HG02938 (cell line): Measurements from ENCODE around the gene ESYT2.
"Not testable (repeated sequence)": the region's sequence is repeated elsewhere in the genome, so short reads cannot be mapped to it uniquely, and the experiment has no call there.

Experiments used
- ATAC-seq: cut with Tn5 transposase; IDR thresholded peaks from one replicate; pipeline ENCODE4 v1.9.1; 2021; ENCODE audit warnings: mild to moderate bottlenecking, moderate library complexity; ENCODE audit not compliant: unreplicated experiment

The ESYT2 gene

DNA sequence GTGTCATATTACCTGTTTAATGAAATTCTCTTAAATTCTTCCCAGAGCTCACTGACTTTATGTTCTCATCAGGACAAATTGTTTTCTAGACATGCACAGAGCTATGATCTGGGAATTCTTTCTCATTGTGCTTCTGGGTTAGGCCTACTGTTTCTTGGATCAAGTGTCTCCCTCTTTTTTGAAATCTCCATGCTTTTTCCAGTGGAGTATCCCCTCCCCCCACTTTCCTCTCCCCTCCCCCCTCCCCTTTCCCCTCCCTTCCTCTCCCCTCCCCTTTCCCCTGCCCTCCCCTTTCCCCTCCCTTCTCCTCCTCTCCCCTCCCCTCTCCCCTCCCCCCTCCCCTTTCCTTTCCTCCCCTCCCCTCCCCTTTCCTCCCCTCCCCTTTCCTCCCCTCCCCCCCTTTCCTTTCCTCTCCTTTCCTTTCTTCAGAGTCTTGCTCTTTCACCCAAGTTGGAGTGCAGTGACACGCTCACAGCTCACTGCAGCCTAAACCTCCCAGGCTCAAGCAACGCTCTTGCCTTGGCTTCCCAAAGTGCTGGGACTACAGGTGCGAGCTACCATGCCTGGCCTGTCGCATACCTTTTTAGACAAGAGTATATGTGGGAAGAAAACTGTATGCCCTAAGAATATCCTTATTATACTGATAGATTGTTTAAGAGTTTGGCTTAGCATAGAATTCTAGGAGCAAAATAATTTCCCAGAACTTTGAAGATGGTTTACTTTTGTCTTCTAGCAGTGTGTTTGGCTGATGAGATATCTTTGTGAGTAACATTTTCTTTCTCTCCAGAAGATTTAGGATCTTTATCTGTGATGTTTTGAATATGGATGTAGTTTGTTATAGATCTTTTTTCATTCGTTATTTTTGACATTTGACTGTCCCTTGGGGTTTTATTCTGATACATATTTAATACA lies 29.5 kb upstream of the ESYT2 start:
- no peak for ATAC-seq

DNA sequence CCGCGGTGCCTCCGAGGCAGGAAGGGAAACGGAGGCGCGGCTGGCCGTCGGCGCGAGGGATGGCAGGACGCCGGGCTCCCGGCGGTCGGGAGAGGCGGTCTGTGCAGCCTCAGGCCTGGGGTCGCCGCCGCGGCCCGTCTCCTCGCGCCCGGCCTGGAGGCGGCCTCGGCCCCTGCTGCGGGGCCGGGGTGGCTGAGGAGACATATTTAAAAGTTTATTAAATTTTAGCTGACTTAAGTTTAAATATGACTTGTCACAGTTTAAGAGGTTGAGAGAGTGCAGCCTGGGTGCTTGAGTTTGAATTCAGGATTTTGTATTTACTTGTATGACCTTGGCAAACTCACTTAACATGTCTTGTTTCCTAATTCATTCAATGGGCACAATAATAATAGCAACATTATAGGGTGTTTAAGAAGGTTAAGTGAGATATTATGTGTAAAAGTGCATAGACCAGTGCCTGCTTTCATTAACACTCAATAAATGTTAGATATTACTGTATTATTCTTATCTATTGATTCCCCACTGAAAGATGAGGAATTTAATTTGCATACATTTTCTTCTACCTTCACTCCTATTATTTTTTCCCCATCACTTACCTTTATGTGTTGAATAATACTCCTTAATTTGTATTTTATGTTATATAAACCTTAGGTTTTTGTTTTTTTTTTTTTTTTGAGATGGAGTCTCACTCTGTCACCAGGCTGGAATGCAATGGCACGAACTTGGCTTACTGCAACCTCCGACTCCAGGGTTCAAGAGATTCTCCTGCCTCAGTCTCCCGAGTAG lies 27.8 kb upstream of the ESYT2 start:
- ATAC-seq, result peak; percentile 18

DNA sequence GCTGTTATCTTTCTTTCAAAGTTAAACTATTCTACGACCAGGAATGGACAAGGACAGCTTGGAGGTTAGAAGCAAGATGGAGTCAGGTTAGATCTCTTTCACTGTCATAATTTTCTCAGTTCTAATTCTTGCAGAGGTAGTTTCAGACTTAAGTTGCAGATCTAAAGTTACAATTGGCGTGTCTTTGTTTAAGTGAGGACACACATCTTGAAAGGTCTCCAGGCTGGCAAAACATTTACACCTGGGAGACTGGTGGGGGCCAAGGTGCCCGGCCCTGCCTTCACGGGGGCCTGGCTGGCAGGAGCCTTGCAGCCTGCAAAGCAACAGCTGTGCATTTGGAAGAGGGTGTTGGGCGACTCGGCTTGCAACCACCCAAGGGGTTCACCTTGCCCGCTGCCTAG lies 25.4 kb upstream of the ESYT2 start:
- no peak for ATAC-seq

DNA sequence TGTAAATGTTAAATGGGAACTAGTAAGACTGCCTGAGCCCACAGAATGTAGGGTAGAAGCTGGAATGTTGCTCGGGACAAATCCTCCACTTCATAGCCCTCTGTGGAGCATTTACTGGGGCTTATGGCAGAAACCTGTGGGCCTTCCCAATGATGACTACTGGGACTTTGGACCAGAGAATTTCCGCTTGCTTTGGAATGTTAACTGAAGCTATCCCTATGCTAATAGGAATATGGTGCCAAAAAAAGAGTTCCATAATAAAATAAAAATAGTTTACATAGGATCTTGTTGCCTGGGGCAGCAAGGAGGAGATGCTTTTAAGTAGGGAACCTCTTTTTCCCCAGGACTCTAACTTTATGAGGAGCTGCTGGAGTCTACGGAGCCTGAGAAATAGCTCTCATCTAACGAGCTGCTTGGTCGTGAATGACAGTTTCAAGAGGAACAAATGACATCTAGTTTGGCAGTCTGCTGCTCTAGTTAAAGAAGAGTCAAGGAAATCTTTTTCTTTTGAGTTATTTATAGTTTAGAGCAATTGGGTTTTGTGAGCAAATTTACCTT lies 21.3 kb upstream of the ESYT2 start:
- ATAC-seq, result no peak

DNA sequence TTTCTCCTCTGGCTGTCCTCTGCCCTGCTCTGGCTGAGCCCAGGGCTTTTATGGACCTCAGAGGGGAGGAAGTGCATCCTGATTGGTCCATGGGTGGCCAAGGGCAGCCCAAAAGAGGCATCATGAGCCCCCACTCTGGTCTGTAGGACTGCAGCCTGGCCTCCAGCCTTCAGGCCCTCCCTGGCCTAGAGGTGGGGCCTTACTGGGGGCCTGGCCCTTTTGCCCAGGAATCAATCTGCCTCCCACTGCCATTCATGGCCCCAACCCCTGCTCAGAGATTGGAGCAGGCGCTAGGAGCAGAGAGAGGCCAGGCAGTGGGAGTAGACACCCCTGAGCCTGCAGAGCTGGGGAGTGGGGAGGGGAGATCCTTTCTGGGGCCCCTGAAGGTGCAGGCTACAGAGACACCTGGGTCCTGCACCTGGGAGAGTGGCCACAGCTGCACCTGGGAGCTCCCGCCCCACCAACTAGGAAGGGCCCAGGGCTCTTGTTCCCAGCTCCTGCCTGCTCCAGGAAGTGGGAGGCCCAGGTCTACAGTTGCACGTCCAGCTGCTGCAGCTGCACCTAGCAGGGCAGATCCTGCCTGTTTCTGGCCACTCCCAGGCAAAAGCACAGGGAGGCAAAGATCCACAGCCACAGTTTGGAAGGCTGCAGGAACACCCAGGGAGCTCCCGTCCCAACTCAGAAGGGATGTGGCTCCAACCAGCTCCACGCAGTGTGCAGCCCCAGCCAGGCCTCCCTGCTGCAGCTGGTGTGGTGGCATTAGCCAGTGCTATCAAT lies 20.6 kb upstream of the ESYT2 start:
- no peak for ATAC-seq

DNA sequence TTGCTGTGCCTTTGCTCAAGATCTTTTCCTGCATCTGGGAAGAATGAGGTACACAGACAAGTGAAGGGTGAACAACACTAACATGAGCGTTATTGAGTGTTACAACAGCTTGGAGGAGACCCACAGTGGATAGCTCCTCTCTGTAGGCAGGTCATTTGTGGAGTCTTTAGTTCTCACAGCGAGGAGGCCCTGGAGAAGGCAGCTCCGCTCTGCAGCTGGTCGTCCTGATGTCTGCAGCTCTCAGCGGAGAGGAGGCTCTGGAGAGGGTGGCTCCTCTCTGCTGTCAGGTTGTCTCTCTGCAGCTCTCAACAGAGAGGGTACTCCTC lies 20.1 kb upstream of the ESYT2 start:
- ATAC-seq, result no peak

DNA sequence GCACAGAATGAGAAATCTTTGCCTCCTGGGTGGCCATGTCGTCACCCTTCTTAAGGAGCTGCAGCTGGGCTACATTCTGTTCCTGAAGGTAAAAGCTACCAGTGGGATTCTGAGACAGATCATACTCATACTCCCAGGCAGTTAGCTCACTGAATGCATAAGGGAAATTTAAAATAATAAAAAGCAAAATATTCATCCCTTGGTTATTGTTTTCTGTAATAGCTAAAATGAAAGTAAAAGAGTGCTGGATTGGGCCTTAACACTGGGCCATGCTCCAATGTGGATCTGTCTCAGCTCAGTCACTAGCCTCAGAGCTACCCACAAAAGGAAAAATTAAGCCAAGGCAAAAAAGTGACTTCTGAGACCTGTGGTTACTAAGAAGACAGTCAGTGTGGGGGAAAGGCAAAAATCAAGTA lies 18.1 kb upstream of the ESYT2 start:
- no peak for ATAC-seq

DNA sequence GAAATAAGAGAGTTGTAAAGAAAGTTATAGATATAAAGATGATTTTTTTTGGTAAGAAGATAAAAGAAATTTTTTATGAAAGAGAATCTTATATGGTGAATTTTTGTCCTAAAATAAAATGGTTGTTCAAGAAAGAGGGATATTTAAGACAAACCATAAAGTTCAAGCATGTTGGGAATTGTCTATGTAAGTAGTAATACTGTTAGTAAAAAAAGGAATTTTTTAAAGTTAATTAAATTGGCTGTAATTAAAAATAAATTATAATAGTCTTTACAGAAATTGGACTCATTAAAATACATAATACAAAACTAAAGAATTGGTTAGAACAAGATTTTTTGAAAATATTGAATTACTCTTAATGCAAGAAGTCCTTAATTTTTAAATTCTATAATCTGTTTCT lies 17.0 kb upstream of the ESYT2 start:
- ATAC-seq, result no peak

DNA sequence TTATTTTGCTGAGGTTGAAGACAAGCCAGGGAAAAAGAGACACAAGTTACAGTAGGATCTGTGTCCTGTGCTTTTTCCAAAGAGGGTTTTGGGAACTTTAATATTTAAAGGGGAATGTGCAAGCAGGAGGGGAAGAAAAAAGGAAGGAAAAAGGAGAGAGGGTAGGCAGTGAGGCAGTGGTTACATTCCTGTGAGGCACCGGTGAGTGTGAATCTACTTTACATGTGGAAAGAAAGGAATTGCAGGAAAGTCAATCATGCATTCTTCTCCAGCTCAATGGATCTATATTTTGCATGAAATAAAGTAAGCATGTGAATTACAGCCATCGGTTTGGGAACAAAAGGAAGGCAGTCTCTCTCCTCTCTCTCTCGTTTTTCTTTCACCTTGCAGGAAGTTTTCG lies 14.5 kb upstream of the ESYT2 start:
- ATAC-seq, result no peak

DNA sequence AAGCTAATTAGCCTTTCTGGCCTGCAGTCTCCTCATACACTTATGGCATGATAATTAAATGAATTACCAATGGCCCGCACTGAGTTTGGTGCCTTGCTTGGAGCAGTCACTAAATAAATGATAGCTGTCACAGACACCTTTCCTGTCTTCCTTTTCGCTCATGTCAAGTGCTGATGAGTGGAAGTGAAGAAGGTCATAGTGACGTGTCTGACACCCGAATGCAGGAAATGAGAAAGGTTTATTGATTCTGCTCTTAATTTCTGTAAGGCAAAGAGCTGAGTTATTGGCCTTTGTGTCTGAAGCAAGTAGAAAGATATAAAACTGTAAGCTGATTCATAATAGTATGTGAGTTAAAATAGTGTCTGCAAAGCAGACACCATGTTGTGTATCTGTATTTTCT lies 13.2 kb upstream of the ESYT2 start:
- no peak for ATAC-seq

DNA sequence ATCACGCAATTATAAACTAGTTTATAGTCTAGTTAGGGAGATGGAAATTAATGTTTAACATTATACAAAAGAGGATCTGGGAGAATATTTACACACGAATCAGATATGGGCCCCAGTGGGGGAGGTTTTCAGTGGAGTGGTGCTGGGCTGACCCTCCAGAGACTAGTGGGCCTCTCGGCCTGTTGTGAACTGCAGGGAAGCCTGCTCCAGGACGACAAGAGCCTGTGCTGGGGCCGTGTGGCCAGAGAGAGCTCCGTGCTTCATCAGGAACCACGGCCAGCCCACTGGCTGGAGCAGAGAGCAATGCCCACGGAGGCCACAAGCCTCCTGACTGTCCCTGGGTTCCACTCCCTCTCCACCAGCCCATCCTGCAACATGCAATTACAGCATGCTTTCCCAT lies 11.3 kb upstream of the ESYT2 start:
- no peak for ATAC-seq

DNA sequence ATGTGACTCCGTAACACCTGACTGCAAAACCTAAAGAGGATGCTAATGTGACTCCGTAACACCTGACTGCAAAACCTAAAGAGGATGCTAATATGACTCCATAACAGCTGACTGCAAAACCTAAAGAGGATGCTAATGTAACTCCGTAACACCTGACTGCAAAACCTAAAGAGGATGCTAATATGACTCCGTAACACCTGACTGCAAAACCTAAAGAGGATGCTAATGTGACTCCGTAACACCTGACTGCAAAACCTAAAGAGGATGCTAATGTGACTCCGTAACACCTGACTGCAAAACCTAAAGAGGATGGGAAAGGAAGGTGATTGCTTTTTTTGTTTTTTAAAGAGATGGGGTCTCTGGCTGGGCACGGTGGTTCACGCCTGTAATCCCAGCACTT lies 9.9 kb upstream of the ESYT2 start:
- not testable (repeated sequence) for ATAC-seq

DNA sequence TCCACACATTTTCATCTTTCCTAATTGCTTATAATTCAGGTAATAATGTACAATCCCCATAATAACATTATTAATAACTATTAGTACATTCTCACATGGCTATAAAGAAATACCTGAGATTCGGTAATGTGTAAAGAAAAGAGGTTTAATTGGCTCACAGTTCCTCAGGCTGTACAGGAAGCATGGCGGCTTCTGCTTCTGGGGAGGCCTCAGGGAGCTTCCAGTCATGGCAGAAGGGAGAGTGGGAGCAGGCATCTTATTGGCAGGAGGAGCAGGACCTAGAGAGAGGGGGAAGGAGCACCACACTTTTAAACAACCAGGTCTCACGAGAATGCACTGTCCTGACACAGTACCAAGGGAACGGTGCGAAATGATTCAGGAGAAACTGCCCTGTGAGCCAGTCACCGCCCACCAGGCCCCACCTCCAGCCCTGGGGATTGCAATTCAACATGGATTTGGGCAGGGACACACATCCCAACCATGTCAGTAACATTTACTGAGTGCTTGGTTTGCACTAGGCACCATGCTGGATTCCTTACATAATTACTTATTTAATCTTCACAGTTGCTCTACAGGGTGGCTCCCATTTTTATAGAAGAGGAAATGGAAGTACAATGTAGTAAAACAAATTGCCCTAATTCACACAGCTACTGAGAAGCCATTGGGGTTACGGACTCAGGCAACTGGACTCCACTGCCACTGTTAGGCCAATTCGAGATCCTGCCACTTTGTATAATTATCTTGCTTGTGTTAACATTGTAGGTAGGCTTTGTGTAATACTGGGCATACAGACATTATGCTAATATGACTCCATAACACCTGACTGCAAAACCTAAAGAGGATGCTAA lies 8.7 kb upstream of the ESYT2 start:
- ATAC-seq, result no peak

DNA sequence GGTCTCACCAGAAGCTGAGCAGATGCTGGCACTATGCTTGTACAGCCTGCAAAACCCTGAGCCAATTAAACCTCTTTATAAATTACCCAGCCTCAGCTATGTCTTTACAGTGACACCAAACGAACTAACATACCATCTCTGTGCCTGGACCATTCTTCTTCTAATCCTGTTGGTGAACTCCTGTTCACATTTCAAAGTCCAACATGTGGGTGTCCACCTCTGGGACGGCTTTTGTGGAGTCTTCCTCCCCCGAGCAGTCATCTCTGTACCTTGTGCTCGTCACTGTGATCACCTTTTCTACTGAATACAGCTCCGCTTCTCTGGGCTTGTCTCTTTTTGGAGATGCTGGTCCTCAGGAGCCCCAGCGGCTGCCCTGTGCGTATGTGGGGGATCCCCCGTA lies 7.4 kb upstream of the ESYT2 start:
- no peak for ATAC-seq

DNA sequence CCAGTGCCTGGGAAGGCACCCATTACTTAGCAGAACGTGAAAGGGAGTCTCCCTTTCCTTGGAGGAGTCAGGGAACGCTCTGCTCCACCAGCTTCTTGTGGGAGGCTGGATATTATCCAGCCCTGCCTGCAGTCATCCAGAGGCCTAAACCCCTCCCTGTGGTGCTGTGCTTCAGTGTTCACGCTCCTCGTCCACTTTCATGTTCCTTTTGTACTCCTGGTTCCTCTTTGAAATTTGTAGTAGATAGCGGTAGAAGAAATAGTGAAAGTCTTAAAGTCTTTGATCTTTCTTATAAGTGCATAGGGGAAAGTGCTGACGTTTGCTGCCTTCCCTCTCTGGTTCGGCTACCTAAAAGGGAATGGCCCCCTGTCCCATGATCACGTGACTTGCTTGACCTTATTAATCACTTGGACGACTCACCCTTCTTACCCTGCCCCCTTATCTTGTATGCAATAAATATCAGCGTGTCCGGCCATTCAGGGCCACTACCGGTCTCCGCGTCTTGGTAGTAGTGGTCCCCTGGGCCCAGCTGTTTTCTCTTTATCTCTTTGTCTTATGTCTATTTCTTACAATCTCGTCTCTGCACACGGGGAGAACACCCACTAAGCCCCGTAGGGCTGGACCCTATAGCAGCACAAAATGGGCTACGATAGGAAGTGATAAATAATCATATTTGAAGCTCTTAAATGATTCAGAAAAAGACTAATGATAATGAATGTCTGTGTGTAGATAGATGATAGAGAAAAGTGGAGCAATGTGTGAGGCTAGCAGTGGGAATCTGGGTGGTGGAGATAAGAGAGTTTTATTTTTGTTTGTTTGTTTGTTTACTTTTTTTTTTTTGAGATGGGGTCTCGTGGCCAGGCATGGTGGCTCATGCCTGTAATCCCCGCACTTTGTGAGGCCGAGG lies 5.8 kb upstream of the ESYT2 start:
- no peak for ATAC-seq

DNA sequence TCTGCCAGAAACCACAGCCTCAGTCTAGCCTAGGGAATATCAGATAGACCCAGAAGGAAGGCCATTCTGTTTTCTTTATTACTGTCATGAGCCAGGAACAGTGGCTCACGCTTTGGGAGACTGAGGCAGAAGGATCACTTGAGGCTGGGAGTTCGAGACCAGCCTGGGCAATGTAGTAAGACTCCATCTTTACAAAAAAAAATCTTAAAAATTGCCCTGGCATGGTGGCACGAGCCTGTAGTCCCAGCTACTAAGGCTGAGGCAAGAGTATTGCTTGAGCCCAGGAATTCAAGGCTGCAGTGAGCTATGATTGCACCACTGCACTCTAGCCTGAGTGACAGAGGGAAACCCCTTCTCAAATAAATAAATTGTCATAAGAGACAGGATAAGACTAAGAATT lies 3.7 kb upstream of the ESYT2 start:
- no peak for ATAC-seq

DNA sequence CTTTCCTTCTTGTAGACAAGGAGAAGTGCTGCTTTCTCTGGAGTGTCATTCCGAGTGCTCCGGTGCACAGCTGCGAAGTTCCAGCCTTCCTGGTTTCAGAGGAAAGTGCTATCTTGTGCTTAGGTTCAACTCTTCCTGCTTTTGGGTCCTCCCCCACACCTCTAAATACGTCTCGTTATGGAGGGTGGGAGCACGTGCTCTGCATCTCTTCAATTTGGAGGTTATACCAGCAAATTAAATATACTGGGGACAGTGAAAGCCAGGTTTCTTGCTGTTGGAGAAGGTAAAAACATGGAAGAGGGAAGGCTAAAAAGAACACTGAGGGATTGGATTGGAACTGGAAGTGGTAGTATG lies 2.4 kb upstream of the ESYT2 start:
- no peak for ATAC-seq

DNA sequence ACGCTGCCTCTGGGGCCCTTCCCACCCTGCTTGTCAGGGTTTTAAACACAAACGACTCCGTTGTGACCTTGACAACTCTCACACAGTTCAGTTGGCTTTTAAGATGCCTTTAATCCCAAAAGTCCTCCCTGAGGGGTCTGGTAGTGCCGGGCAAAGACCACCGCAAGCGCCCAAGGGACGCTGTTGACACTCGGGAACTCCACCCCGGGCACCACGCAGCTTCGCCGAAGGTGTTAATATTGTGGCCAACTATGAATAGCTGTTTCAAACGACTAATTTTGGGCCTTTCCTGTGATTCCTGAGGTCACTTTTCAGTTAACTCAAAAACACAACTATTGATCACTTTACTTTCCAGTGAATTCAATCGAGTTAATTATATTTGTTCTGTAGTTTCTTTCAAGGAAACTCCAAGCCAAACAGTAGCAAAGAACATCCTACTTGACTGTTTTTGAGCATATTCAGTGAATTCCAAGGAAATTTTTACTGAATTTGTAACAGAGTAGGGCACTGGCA lies 958 bp upstream of the ESYT2 start:
- ATAC-seq, result no peak

DNA sequence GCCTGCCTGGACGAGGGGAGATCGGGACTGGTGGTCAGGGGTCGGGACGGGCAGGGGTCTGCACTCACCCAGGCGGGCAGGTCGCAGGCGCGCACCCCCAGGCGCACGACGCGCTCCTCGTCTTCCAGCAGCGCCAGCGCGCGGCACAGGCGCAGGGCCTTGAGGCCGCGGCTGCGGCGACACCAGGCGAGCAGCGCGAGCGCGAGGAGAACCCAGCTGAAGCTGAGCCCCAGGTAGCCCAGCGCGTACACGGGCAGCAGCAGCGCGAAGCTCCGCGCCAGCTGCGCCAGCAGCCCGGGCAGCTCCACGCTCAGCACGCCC lies 328 bp downstream of the ESYT2 start:
- ATAC-seq, result peak; percentile 41
